Measurements from ENCODE around the gene GPRC5C.

The GPRC5C gene

GRCh38 chr17:74454197-74455024 lies 22.5 kb downstream of the GPRC5C start (continued):
- TF ChIP-seq ZNF404 (tag by site-specific recombination; IDR thresholded peaks at IDR 0.05) (no peak), ZNF366 (tag by site-specific recombination; conservative IDR thresholded peaks at IDR 0.05) (0 out of 2 replicates have a peak, but pooled peaks have one; percentile 12), ZSCAN5A (tag by site-specific recombination; IDR thresholded peaks at IDR 0.05) (no peak), ZSCAN4 (tag by site-specific recombination; IDR thresholded peaks at IDR 0.05) (no peak), ZNF544 (tag by site-specific recombination; IDR thresholded peaks at IDR 0.05) (no peak), ZNF121 (tag by site-specific recombination; IDR thresholded peaks at IDR 0.05) (no peak), BCL11A (tag by site-specific recombination; IDR thresholded peaks at IDR 0.05; ENCODE audit: low read depth) (peak; percentile 38; the same call in 1 of the 2 replicates), ZNF324 (tag by site-specific recombination; IDR thresholded peaks at IDR 0.05) (peak; percentile 72; the same call in 1 of the 2 replicates), ZNF175 (tag by site-specific recombination; IDR thresholded peaks at IDR 0.05) (no peak), ZNF654 (tag by site-specific recombination; IDR thresholded peaks at IDR 0.05; ENCODE audit: low read depth) (no peak), WT1 (tag by site-specific recombination; IDR thresholded peaks at IDR 0.05) (no peak), ZNF521 (tag by site-specific recombination; IDR thresholded peaks at IDR 0.05) (no peak), CTCF (tag by site-specific recombination; IDR thresholded peaks at IDR 0.05) (peak; percentile 45), ZNF24 (tag by site-specific recombination; IDR thresholded peaks at IDR 0.05) (no peak), ZFHX2 (tag by site-specific recombination; conservative IDR thresholded peaks at IDR 0.05) (peak; percentile 95), ZNF792 (tag by site-specific recombination; IDR thresholded peaks at IDR 0.05) (no peak), ZNF704 (tag by site-specific recombination; IDR thresholded peaks at IDR 0.05) (no peak), ZNF660 (tag by site-specific recombination; IDR thresholded peaks at IDR 0.05) (peak; percentile 45; the same call in 1 of the 2 replicates), ZNF16 (tag by site-specific recombination; IDR thresholded peaks at IDR 0.05; ENCODE audit: low read depth) (no peak), ZNF510 (tag by site-specific recombination; IDR thresholded peaks at IDR 0.05; ENCODE audit: insufficient replicate concordance) (no peak), GLI2 (tag by site-specific recombination; IDR thresholded peaks at IDR 0.05; ENCODE audit: borderline replicate concordance, low read depth) (no peak), SETDB1 (IDR thresholded peaks at IDR 0.05; ENCODE audit: insufficient read length, low read length) (no peak), TCF7L2 (IDR thresholded peaks at IDR 0.05; ENCODE audit: borderline replicate concordance, low read depth, low read length) (no peak), ZNF335 (tag by site-specific recombination; conservative IDR thresholded peaks at IDR 0.05) (peak; percentile 99), ZNF785 (tag by site-specific recombination; IDR thresholded peaks at IDR 0.05) (0 out of 2 replicates have a peak, but pooled peaks have one; percentile 29)
- TF ChIP-seq, protein P1, sequence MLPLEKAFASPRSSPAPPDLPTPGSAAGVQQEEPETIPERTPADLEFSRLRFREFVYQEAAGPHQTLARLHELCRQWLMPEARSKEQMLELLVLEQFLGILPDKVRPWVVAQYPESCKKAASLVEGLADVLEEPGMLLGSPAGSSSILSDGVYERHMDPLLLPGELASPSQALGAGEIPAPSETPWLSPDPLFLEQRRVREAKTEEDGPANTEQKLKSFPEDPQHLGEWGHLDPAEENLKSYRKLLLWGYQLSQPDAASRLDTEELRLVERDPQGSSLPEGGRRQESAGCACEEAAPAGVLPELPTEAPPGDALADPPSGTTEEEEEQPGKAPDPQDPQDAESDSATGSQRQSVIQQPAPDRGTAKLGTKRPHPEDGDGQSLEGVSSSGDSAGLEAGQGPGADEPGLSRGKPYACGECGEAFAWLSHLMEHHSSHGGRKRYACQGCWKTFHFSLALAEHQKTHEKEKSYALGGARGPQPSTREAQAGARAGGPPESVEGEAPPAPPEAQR (tag by site-specific recombination; IDR thresholded peaks at IDR 0.05) = no peak
- TF ChIP-seq, protein P2, sequence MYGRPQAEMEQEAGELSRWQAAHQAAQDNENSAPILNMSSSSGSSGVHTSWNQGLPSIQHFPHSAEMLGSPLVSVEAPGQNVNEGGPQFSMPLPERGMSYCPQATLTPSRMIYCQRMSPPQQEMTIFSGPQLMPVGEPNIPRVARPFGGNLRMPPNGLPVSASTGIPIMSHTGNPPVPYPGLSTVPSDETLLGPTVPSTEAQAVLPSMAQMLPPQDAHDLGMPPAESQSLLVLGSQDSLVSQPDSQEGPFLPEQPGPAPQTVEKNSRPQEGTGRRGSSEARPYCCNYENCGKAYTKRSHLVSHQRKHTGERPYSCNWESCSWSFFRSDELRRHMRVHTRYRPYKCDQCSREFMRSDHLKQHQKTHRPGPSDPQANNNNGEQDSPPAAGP (tag by site-specific recombination; IDR thresholded peaks at IDR 0.05) = peak; percentile 80; the same call in 1 of the 2 replicates
- TF ChIP-seq, protein P3, sequence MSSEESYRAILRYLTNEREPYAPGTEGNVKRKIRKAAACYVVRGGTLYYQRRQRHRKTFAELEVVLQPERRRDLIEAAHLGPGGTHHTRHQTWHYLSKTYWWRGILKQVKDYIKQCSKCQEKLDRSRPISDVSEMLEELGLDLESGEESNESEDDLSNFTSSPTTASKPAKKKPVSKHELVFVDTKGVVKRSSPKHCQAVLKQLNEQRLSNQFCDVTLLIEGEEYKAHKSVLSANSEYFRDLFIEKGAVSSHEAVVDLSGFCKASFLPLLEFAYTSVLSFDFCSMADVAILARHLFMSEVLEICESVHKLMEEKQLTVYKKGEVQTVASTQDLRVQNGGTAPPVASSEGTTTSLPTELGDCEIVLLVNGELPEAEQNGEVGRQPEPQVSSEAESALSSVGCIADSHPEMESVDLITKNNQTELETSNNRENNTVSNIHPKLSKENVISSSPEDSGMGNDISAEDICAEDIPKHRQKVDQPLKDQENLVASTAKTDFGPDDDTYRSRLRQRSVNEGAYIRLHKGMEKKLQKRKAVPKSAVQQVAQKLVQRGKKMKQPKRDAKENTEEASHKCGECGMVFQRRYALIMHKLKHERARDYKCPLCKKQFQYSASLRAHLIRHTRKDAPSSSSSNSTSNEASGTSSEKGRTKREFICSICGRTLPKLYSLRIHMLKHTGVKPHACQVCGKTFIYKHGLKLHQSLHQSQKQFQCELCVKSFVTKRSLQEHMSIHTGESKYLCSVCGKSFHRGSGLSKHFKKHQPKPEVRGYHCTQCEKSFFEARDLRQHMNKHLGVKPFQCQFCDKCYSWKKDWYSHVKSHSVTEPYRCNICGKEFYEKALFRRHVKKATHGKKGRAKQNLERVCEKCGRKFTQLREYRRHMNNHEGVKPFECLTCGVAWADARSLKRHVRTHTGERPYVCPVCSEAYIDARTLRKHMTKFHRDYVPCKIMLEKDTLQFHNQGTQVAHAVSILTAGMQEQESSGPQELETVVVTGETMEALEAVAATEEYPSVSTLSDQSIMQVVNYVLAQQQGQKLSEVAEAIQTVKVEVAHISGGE (tag by site-specific recombination; conservative IDR thresholded peaks at IDR 0.05; ENCODE audit: low read depth) = 0 out of 2 replicates have a peak, but pooled peaks have one; percentile 18
